HG03095 (cell line): ENCODE results near the gene CREB3L2.
"Not testable (repeated sequence)": the region's sequence is repeated elsewhere in the genome, so short reads cannot be mapped to it uniquely, and the experiment has no call there.

Experiments used
- ATAC-seq: cut with Tn5 transposase; IDR thresholded peaks from one replicate; pipeline ENCODE4 v1.9.1; 2021; ENCODE audit warnings: moderate library complexity; ENCODE audit not compliant: unreplicated experiment

The CREB3L2 gene

GRCh38 chr7:138001529-138002095 is at the start of gene CREB3L2:
Gene CREB3L2, minus strand, starts transcription at chr7:138002086. Its CDS starts 381 bp downstream, at chr7:138001705.
- ATAC-seq = peak; percentile 25

GRCh38 chr7:138049505-138050116 is 47.7 kb upstream of the CREB3L2 start:
- ATAC-seq = no peak

- no peak for ATAC-seq
These were observed 46.0 kb upstream of the CREB3L2 start for GRCh38 chr7:138047907-138048306.

GRCh38 chr7:138044897-138045296 is 43.0 kb upstream of the CREB3L2 start:
- no peak for ATAC-seq

- not testable (repeated sequence) for ATAC-seq
These were observed 38.2 kb upstream of the CREB3L2 start for GRCh38 chr7:138040063-138040462.

GRCh38 chr7:138036135-138036534 is 34.2 kb upstream of the CREB3L2 start:
- no peak for ATAC-seq

GRCh38 chr7:138033241-138033640 is 31.4 kb upstream of the CREB3L2 start:
- no peak for ATAC-seq

- ATAC-seq = no peak
These were observed 30.9 kb upstream of the CREB3L2 start for GRCh38 chr7:138032770-138033169.

GRCh38 chr7:138032186-138032585 is 30.3 kb upstream of the CREB3L2 start:
- ATAC-seq = peak; percentile 62

GRCh38 chr7:138030679-138031351 is 28.9 kb upstream of the CREB3L2 start:
- ATAC-seq = no peak

- ATAC-seq = no peak
These were observed 28.1 kb upstream of the CREB3L2 start for GRCh38 chr7:138029941-138030340.

GRCh38 chr7:138029126-138029525 is 27.2 kb upstream of the CREB3L2 start:
- ATAC-seq = no peak

GRCh38 chr7:138027100-138027499 is 25.2 kb upstream of the CREB3L2 start:
- no peak for ATAC-seq

GRCh38 chr7:138025215-138026186 is 23.6 kb upstream of the CREB3L2 start:
- peak; percentile 30 for ATAC-seq

GRCh38 chr7:138024765-138025164 is 22.9 kb upstream of the CREB3L2 start:
- no peak for ATAC-seq

GRCh38 chr7:138024343-138024691 is 22.4 kb upstream of the CREB3L2 start:
- no peak for ATAC-seq

- peak; percentile 83 for ATAC-seq
These were observed 21.9 kb upstream of the CREB3L2 start for GRCh38 chr7:138023618-138024342.

- no peak for ATAC-seq
These were observed 20.0 kb upstream of the CREB3L2 start for GRCh38 chr7:138021889-138022288.

- ATAC-seq = no peak
These were observed 16.1 kb upstream of the CREB3L2 start for GRCh38 chr7:138017992-138018391.

- no peak for ATAC-seq
These were observed 13.2 kb upstream of the CREB3L2 start for GRCh38 chr7:138015096-138015495.

GRCh38 chr7:138014686-138015085 is 12.8 kb upstream of the CREB3L2 start:
- no peak for ATAC-seq
